UCSD-AML1 (cell line): ENCODE data around the gene TERF2IP.

Source experiments
- DNase-seq: peaks from one replicate; lab custom pipeline; 2025; ENCODE audit not compliant: unreplicated experiment; lab: John Stamatoyannopoulos, UW

TERF2IP gene, protein sequence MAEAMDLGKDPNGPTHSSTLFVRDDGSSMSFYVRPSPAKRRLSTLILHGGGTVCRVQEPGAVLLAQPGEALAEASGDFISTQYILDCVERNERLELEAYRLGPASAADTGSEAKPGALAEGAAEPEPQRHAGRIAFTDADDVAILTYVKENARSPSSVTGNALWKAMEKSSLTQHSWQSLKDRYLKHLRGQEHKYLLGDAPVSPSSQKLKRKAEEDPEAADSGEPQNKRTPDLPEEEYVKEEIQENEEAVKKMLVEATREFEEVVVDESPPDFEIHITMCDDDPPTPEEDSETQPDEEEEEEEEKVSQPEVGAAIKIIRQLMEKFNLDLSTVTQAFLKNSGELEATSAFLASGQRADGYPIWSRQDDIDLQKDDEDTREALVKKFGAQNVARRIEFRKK

DNA sequence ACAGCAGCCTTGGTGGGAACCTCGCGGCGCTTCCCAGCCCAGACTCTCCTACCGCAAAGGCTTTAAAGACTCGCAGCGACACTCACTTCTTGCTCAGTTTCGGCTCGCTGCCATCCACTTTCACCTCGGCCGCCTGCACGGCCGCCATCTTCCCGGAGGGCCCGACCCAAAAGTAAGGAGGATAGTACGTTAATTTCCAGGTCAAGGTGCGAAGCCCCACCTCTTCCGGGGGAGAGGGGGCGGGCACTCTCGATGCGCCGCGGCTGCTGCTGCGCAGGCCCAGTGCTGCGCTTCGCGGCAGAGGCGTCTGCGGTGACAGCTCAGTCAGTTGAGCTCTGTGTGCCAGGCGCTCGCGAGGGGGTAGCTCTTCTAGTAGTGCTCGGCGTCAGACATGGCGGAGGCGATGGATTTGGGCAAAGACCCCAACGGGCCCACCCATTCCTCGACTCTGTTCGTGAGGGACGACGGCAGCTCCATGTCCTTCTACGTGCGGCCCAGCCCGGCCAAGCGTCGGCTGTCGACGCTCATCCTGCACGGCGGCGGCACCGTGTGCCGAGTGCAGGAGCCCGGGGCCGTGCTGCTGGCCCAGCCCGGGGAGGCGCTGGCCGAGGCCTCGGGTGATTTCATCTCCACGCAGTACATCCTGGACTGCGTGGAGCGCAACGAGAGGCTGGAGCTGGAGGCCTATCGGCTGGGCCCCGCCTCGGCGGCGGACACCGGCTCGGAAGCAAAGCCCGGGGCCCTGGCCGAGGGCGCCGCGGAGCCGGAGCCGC is at the start of gene TERF2IP, which contains the start of gene KARS1:
TERF2IP (plus strand) TSS at position 282 of the 773 bp plus-strand sequence; CDS start at position 392, 110 bp downstream.
KARS1 (minus strand) TSS at position 174 of the 773 bp plus-strand sequence; CDS start at position 148, 26 bp downstream.
- peak; percentile 96 for DNase-seq

GRCh38 chr16:75599452-75600277 is 47.9 kb upstream of the TERF2IP start:
- no peak for DNase-seq

DNA sequence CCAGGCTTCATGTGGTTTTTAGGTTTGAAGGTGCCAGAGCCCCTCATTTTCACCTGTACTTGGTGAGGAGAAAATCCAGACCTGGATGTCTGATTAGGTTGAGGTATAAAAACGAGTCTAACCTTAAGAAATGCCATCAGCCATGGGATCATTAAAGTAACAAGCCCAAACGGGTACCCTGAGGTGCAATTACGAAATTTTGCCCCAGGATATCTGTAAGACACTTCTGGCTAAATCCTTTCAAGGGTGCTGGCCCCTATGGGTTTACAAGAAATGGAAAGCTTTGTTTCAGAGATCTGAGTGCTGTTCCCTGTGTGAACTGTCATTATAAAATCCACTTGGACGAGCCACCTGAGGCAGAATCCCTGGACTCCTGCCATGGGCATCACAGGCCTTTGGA is 44.3 kb upstream of the TERF2IP start:
- no peak for DNase-seq

DNA sequence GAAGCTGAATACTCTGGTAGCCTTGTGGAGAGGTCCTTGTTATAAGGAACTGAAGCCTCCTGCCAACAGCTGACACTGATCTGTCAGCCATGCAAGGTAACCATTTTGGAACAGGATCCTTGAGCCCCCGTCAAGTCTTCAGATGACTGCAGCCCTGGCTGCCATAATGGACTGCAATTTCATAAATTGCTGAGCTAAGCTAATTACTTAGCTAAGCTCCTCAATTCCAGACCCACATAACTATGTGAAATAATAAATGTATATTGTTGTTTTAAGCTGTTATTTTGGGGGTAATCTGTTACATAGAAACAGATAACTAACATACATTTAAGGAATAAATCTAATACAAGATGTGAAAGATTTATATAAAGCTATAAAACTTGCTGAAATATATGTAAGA is 41.1 kb upstream of the TERF2IP start:
- DNase-seq: no peak

- DNase-seq: no peak
Measured at GRCh38 chr16:75614066-75614897, 33.3 kb upstream of the TERF2IP start.

GRCh38 chr16:75615619-75616018 is 32.0 kb upstream of the TERF2IP start:
- DNase-seq: no peak

- no peak for DNase-seq
Measured at GRCh38 chr16:75616521-75617010, 31.0 kb upstream of the TERF2IP start.

GRCh38 chr16:75617121-75617520 is 30.5 kb upstream of the TERF2IP start:
- no peak for DNase-seq

DNA sequence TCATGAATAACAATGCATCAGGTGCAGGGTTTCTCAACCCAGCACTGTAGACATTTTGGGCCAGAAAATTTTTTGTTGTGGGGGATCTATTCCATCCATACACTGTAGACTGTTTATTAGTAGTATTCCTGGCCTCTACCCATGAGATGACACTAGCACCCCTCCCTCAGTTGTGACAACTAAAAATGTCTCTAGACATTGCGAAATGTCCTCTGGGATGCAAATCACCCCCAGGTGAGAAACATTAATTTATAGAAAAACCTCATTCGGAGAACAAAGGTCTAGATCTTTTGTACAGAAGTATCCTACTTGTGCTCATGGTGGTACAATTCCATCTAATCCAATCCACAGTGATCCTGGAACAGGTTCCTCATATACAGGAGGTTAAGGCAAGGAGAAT is 28.8 kb upstream of the TERF2IP start:
- no peak for DNase-seq

DNA sequence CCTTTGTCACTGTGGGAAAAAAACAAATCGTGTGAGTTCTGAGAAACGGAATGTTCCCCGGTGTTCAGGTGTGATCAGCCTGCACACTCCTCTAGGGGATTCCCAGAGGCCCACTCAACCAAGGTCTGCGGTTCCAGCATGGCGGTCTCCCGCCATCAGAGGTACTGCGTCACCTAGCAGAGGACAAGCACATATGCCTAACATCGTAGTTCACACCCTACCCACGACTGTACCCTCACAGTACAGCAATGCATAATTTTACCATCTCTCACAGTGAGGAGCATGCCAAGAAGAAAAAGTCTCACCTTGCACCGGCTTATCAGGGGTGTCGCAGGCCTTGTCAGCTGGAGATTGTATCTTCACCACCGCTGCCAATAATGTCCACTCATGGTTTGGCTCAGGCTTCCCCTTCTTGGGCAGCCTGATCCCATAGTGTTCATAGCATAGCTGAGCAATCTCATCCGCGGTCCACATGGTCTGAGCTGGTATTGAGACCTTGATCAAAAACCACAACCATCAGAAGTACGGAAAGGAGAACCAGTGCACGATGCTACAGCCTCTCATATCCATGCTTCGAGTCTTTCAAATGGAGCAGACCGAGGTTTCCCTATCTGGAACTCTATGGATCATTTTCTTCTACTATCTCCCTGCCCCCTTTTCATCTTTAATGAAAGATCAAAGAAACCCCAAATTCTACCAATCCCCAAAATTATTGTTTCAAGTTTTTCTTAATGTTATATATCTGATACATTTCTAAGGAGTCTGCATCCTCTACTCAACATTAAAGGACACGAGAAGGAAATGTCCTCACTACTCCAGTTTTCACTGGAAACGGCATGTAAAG is 27.0 kb upstream of the TERF2IP start:
- DNase-seq: no peak

GRCh38 chr16:75621170-75621477 is 26.4 kb upstream of the TERF2IP start:
- no peak for DNase-seq

GRCh38 chr16:75622761-75623605 is 24.6 kb upstream of the TERF2IP start, which contains the start of gene ADAT1:
ADAT1 (minus strand) TSS chr16:75623281; CDS start chr16:75620799, 2,482 bp downstream.
- DNase-seq: peak; percentile 95

DNA sequence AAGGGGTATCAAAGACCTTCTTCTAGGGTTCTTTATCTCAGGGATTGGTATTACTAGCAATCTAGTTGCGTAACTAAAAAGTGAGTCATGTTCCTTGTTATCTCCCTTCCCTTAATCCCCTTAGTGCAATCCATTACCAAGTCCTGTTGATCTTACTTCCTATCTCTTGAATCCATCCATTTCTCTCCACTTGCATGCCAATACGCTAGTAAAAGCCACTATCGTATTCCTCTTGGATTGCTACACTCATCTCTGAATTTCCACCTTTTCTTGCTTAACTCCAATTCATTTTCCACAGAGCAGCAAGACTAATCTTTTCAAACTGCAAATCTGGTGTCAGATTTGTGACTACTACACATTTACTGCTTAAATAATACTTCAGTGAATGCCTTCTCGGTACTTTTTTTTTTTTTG is 22.6 kb upstream of the TERF2IP start:
- no peak for DNase-seq

DNA sequence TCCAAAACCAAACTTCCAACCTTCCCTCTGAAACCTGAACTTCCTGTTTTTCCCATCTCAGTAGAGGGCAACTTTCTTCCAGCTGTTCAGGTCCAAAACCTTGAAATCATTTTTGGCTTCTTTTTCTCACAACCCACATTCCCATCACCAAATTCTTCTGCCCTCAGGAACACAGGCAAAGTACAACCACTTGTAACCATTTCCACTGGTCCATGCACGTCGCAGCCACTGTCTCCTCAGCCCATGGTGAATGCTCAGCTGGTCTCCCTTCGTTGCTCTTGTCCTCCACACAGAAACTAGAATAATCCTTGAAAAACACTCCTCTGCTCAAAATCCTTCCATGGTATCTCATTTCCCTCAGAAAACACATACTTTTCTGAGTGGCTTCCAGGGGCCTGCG is 20.8 kb upstream of the TERF2IP start:
- DNase-seq: no peak

DNA sequence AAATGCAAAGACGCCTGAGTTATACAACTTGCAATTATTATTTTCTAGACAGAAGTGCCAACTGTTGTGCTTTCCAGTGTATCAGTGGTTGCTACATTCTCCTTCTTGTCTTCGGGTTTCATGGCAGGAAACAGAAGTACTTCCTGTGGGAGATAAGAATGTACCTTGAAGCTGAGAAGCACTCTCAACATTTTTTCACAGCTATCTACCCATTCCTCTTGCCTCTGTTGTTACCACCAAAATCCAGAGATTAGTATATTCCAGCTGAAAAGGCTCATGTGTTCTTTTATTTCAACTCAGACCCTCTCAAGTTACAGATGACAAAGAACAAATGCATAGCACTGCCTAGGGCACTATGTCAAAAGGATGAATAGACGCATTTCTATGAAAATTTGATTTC is 19.7 kb upstream of the TERF2IP start:
- no peak for DNase-seq

- DNase-seq: no peak
Measured at GRCh38 chr16:75628351-75628750, 19.2 kb upstream of the TERF2IP start.

- DNase-seq: no peak
Measured at GRCh38 chr16:75629132-75629531, 18.4 kb upstream of the TERF2IP start.

DNA sequence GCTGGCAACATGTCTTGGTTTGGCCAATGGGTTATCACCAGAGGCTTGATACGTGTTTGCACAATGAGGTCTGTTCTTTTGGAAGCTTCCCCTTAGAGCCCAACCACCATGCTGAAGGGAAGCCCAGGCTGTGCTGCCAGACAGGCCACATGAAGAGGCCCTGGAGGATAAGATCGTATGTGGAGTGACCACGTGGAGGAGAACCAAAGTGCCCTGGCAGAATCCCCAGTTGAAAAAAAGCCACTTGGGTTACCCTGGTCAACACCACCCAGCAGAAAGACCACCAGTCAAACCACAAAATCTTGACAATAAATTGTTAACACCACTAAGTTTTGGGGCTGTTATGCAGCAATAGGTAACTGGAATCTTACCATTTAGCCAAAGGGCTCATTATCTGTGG is 17.5 kb upstream of the TERF2IP start:
- DNase-seq: no peak
